8988T (cell line): Measurements from ENCODE around the gene INO80.

Source experiments
- DNase-seq: peaks from one replicate; pipeline ENCODE4 v3.0.0; 2011

The INO80 gene

GRCh38 chr15:41039121-41039520 lies 77.0 kb downstream of the INO80 start:
- DNase-seq: no peak

GRCh38 chr15:41032079-41032328 lies 84.1 kb downstream of the INO80 start:
- no peak for DNase-seq

- DNase-seq: no peak
Measured at GRCh38 chr15:41031232-41032078, 84.6 kb downstream of the INO80 start.

GRCh38 chr15:41028853-41029252 lies 87.2 kb downstream of the INO80 start:
- no peak for DNase-seq

- DNase-seq: no peak
Measured at GRCh38 chr15:41025393-41025792, 90.7 kb downstream of the INO80 start.

GRCh38 chr15:41024885-41025284 lies 91.2 kb downstream of the INO80 start:
- DNase-seq: no peak

GRCh38 chr15:41024131-41024530 lies 91.9 kb downstream of the INO80 start:
- DNase-seq: no peak

GRCh38 chr15:41022487-41023090 lies 93.5 kb downstream of the INO80 start:
- no peak for DNase-seq

GRCh38 chr15:41020829-41021228 lies 95.3 kb downstream of the INO80 start:
- no peak for DNase-seq

GRCh38 chr15:41020311-41020710 lies 95.8 kb downstream of the INO80 start:
- DNase-seq: no peak

- no peak for DNase-seq
Measured at GRCh38 chr15:41019174-41019573, 96.9 kb downstream of the INO80 start.

GRCh38 chr15:41018534-41018933 lies 97.5 kb downstream of the INO80 start:
- DNase-seq: no peak

- DNase-seq: no peak
Measured at GRCh38 chr15:41017066-41017735, 98.9 kb downstream of the INO80 start.

- DNase-seq: no peak
Measured at GRCh38 chr15:41013691-41014414, 102.2 kb downstream of the INO80 start.

GRCh38 chr15:41011055-41011815 lies 104.8 kb downstream of the INO80 start:
- no peak for DNase-seq

- no peak for DNase-seq
Measured at GRCh38 chr15:41010345-41010744, 105.7 kb downstream of the INO80 start.

- DNase-seq: no peak
Measured at GRCh38 chr15:41006479-41006878, 109.6 kb downstream of the INO80 start.

- DNase-seq: no peak
Measured at GRCh38 chr15:41004490-41004889, 111.6 kb downstream of the INO80 start.

GRCh38 chr15:41001524-41002214 lies 114.4 kb downstream of the INO80 start:
- no peak for DNase-seq

GRCh38 chr15:40999190-40999589 lies 116.9 kb downstream of the INO80 start:
- no peak for DNase-seq

GRCh38 chr15:40995656-40996055 lies 120.4 kb downstream of the INO80 start:
- no peak for DNase-seq

- no peak for DNase-seq
Measured at GRCh38 chr15:40992825-40993224, 123.3 kb downstream of the INO80 start.
